Panc1 (cell line): Measurements from ENCODE around the gene FBXL17. TPM values are rescaled to one million over a fixed set of nuclear protein-coding genes. Genes with fewer than 3 reads are reported as not detected.

Source experiments
- ATAC-seq: fragments of 200-7000 bp; cut with Tn5 transposase; 2 replicates; pipeline ENCODE4 v1.9.1; 2020; ENCODE audit warnings: mild to moderate bottlenecking, moderate library complexity
- BruUV-seq: library from RNA; stranded (reverse); fragments of 400-500 nt; replicated peaks from 2 replicates; lab custom pipeline; 2021; lab: Mats Ljungman, UMichigan
- CTCF ChIA-PET: fragments of 300-600 bp; sonication (Branson Sonifier 250); formaldehyde crosslinking; loops from one replicate; lab custom pipeline; 2022; ENCODE audit warnings: antibody characterized with exemption; lab: Charles Lee
- POLR2A ChIA-PET: fragments of 300-600 bp; sonication (Branson Sonifier 250); formaldehyde crosslinking; loops from one replicate; lab custom pipeline; 2022; ENCODE audit warnings: antibody characterized with exemption; lab: Charles Lee
- DNase-seq: peaks from one replicate; pipeline ENCODE4 v3.0.0-alpha.2; 2010; ENCODE audit warnings: low read depth, low spot score
- H3K27ac ChIP-seq: 2 replicates; pipeline ENCODE4 v1.5.1; 2011; ENCODE audit warnings: mild to moderate bottlenecking, low read length, inconsistent platforms
- H3K27me3 ChIP-seq: fragments of 200-500 bp; sonication (Bioruptor generic); 2 replicates; pipeline ENCODE4 v1.6.0; 2014; ENCODE audit warnings: low read length, inconsistent platforms; ENCODE audit not compliant: control insufficient read depth, insufficient read depth
- H3K36me3 ChIP-seq: fragments of 200-500 bp; sonication (Bioruptor generic); 2 replicates; pipeline ENCODE4 v1.5.1; 2014; ENCODE audit warnings: inconsistent platforms, mild to moderate bottlenecking, low read length, moderate library complexity; ENCODE audit not compliant: control insufficient read depth, insufficient read depth
- H3K4me1 ChIP-seq: 2 replicates; pipeline ENCODE4 v1.5.1; 2011; ENCODE audit warnings: inconsistent platforms, mild to moderate bottlenecking, low read length, moderate library complexity; ENCODE audit not compliant: control insufficient read depth, insufficient read depth
- H3K4me3 ChIP-seq, 2 experiments: 2 replicates each; pipeline ENCODE4 v1.5.1; 2011 to 2012; ENCODE audit warnings: low read depth in 2 of 2, low read length in 2 of 2, mild to moderate bottlenecking in 2 of 2, inconsistent platforms in 1 of 2, moderate library complexity in 1 of 2
- H3K9me3 ChIP-seq: fragments of 200-500 bp; sonication (Bioruptor generic); 2 replicates; pipeline ENCODE4 v1.5.1; 2014; ENCODE audit warnings: low read depth, mild to moderate bottlenecking, inconsistent platforms, low read length, moderate library complexity; ENCODE audit not compliant: control insufficient read depth, insufficient read depth
- POLR2AphosphoS5 ChIP-seq: IDR thresholded peaks from 2 replicates; pipeline ENCODE4 v1.6.1; 2012; ENCODE audit warnings: mild to moderate bottlenecking, low read depth, low read length, moderate library complexity
- SIN3A ChIP-seq: IDR thresholded peaks from 2 replicates; pipeline ENCODE4 v1.6.1; 2012; ENCODE audit warnings: low read depth, mild to moderate bottlenecking, low read length, moderate library complexity, borderline replicate concordance; ENCODE audit not compliant: insufficient read depth
- TCF7L2 ChIP-seq: IDR thresholded peaks from 2 replicates; pipeline ENCODE4 v1.6.1; 2011; ENCODE audit warnings: mild to moderate bottlenecking, low read depth, low read length, inconsistent platforms
- in situ Hi-C: cut with HindIII; loops from 2 replicates; pipeline ENCODE4 v1.10.0; 2016; ENCODE audit warnings: low sequenced_read_pairs, low pct_unique_long_range_greater_than_20kb
- intact Hi-C: fragments of 100-400 bp; cut with micrococcal nuclease; formaldehyde crosslinking; loops from one replicate; pipeline ENCODE4 v1.10.0; 2022; ENCODE audit not compliant: unreplicated experiment
- total RNA-seq: library from RNA; stranded (reverse); gene quantifications from one replicate; pipeline ENCODE4 v1.2.1, GENCODE V29; 2021; ENCODE audit not compliant: unreplicated experiment
- TF ChIP-seq, protein P1 (sequence below): fragments of 450-650 bp; IDR thresholded peaks from 2 replicates; pipeline ENCODE4 v1.5.1; 2017; ENCODE audit warnings: mild to moderate bottlenecking
- TF ChIP-seq, protein P2 (sequence below), 2 experiments: IDR thresholded peaks; 2 replicates each; pipeline ENCODE4 v1.6.1; 2011 to 2012; ENCODE audit warnings: low read depth in 2 of 2, control low read depth in 1 of 2, low read length in 1 of 2, mild to moderate bottlenecking in 1 of 2, moderate library complexity in 1 of 2; ENCODE audit not compliant: insufficient read depth in 1 of 2

The FBXL17 gene
- total RNA-seq, 1 experiment from 2014 or later: 17.4 TPM

DNA sequence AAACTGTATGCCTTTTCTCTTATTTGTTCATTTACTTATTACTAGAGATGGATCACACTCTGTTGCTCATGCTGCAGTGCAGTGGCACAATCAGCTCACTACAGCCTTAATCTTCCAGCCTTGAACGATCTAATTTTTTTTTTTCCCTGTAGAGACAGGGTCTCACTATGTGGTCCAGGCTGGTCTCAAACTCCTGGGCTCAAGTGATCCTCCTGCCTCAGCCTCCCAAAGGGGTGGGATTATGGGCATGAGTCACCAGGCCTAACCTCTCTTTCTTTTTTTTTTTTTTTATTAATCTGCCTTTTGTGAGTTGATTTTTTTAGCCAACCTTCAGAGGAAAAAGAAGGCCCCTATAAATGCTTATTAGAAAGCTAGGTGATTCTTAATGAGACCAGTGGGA lies 303.0 kb downstream of the FBXL17 start:
- Histone ChIP-seq H3K27me3 (no peaks in the 10 kb centered on the region), H3K4me3 (no peak overlapping the region), H3K27ac (no peak overlapping the region), H3K4me1 (peaks cover 3% of the 10 kb centered on the region; the same call in 1 of the 2 replicates), H3K36me3 (no peaks in the 10 kb centered on the region), H3K9me3 (no peaks in the 10 kb centered on the region)
- no peak for ATAC-seq
- ChIA-PET CTCF (no interaction called here), POLR2A (no interaction called here)
- intact Hi-C loops: no loop called here
- no TSS peak for BruUV-seq
- in situ Hi-C loops: no loop called here
- DNase-seq: no peak
- TF ChIP-seq SIN3A (no peak), POLR2AphosphoS5 (no peak), TCF7L2 (no peak)
- TF ChIP-seq, protein P1, sequence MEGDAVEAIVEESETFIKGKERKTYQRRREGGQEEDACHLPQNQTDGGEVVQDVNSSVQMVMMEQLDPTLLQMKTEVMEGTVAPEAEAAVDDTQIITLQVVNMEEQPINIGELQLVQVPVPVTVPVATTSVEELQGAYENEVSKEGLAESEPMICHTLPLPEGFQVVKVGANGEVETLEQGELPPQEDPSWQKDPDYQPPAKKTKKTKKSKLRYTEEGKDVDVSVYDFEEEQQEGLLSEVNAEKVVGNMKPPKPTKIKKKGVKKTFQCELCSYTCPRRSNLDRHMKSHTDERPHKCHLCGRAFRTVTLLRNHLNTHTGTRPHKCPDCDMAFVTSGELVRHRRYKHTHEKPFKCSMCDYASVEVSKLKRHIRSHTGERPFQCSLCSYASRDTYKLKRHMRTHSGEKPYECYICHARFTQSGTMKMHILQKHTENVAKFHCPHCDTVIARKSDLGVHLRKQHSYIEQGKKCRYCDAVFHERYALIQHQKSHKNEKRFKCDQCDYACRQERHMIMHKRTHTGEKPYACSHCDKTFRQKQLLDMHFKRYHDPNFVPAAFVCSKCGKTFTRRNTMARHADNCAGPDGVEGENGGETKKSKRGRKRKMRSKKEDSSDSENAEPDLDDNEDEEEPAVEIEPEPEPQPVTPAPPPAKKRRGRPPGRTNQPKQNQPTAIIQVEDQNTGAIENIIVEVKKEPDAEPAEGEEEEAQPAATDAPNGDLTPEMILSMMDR: no peak
- TF ChIP-seq, protein P2, sequence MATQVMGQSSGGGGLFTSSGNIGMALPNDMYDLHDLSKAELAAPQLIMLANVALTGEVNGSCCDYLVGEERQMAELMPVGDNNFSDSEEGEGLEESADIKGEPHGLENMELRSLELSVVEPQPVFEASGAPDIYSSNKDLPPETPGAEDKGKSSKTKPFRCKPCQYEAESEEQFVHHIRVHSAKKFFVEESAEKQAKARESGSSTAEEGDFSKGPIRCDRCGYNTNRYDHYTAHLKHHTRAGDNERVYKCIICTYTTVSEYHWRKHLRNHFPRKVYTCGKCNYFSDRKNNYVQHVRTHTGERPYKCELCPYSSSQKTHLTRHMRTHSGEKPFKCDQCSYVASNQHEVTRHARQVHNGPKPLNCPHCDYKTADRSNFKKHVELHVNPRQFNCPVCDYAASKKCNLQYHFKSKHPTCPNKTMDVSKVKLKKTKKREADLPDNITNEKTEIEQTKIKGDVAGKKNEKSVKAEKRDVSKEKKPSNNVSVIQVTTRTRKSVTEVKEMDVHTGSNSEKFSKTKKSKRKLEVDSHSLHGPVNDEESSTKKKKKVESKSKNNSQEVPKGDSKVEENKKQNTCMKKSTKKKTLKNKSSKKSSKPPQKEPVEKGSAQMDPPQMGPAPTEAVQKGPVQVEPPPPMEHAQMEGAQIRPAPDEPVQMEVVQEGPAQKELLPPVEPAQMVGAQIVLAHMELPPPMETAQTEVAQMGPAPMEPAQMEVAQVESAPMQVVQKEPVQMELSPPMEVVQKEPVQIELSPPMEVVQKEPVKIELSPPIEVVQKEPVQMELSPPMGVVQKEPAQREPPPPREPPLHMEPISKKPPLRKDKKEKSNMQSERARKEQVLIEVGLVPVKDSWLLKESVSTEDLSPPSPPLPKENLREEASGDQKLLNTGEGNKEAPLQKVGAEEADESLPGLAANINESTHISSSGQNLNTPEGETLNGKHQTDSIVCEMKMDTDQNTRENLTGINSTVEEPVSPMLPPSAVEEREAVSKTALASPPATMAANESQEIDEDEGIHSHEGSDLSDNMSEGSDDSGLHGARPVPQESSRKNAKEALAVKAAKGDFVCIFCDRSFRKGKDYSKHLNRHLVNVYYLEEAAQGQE (IDR thresholded peaks at IDR 0.05; ENCODE audit: insufficient read depth in 1 of 2, low read depth in 2 of 2, low read length in 1 of 2): no peak

DNA sequence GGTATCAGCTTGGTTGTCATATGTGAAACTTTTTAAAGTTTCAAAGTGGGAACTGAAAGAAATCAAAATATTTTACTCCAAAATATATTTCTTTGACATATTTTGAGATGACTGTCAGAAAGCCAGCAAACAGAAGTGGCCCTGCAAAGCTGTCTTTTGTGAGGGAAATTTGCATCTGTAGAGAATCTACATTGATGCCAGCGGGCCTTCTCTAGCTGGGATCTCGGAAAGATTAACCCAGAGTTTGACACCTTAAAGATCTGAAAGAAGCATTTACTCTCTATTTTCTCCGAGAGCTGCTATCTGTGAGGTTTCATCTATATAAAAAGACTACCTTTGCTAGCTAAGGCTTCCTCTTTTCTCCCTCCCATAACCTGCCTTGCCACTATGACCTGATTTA lies 303.6 kb downstream of the FBXL17 start:
- POLR2A ChIA-PET: no interaction called here
- ATAC-seq (no peak), DNase-seq (no peak)
- CTCF ChIA-PET: no interaction called here
- in situ Hi-C loops: no loop called here
- Histone ChIP-seq H3K4me3 (no peak overlapping the region), H3K4me1 (no peaks in the 10 kb centered on the region), H3K27ac (no peak overlapping the region), H3K36me3 (no peaks in the 10 kb centered on the region), H3K27me3 (no peaks in the 10 kb centered on the region), H3K9me3 (no peaks in the 10 kb centered on the region)
- no TSS peak for BruUV-seq
- TF ChIP-seq, protein P2 (IDR thresholded peaks at IDR 0.05; ENCODE audit: insufficient read depth in 1 of 2, low read depth in 2 of 2, low read length in 1 of 2): no peak
- TF ChIP-seq, protein P1: no peak
- TF ChIP-seq SIN3A (no peak), POLR2AphosphoS5 (no peak), TCF7L2 (no peak)
- intact Hi-C loops: no loop called here
